ENCODE results near the gene LBH. TPM values are rescaled to one million over a fixed set of nuclear protein-coding genes. Genes with fewer than 3 reads are reported as not detected.

The LBH gene
- polyA plus RNA-seq, 6 donors from 2014 or later: 191 to 297 (median 221) TPM

- H3K4me1 Mint-ChIP-seq: peaks cover 78 to 98% (median 95%) of the 10 kb centered on the region in 3 donors
- peak; percentile 100 for ATAC-seq (ENCODE audit: low read depth in 2 of 2)
Measured at GRCh38 chr2:30282081-30282480, 50.7 kb downstream of the LBH start.

GRCh38 chr2:30282721-30283120 lies 51.4 kb downstream of the LBH start:
- no peaks in the 10 kb centered on the region for H3K27me3 Mint-ChIP-seq
- H3K4me3 Mint-ChIP-seq: peak overlapping the region in 7 of 8 donors; percentile 50 to 83 (median 77)
- H3K4me1 Mint-ChIP-seq: peaks cover 78 to 98% (median 95%) of the 10 kb centered on the region in 3 donors
- DNase-seq (peak; percentile 13), ATAC-seq (ENCODE audit: low read depth in 2 of 2) (no peak)
- H3K9me3 Mint-ChIP-seq: peaks cover 0 to 14% (median 0%) of the 10 kb centered on the region in 7 donors
- peak overlapping the region; percentile 32 to 97 (median 93) for H3K27ac Mint-ChIP-seq
- H3K36me3 Mint-ChIP-seq: peaks cover 4 to 15% of the 10 kb centered on the region in 2 donors

More at GRCh38 chr2:30282081-30282480, 50.7 kb downstream of the LBH start:
- DNase-seq: peak; percentile 91
- H3K27me3 Mint-ChIP-seq: no peaks in the 10 kb centered on the region
- H3K4me3 Mint-ChIP-seq: peak overlapping the region; percentile 19 to 83 (median 74)
- H3K9me3 Mint-ChIP-seq: peaks cover 0 to 14% (median 0%) of the 10 kb centered on the region in 7 donors
- peak overlapping the region; percentile 32 to 97 (median 93) for H3K27ac Mint-ChIP-seq
- H3K36me3 Mint-ChIP-seq: peaks cover 4 to 15% of the 10 kb centered on the region in 2 donors

- ATAC-seq (ENCODE audit: low read depth in 2 of 2): no peak
- Mint-ChIP-seq H3K9me3 (peaks cover 0 to 9% (median 0%) of the 10 kb centered on the region in 7 donors), H3K27me3 (no peaks in the 10 kb centered on the region), H3K27ac (peak overlapping the region; percentile 69 to 95 (median 92)), H3K4me1 (peaks cover 78 to 98% (median 95%) of the 10 kb centered on the region in 3 donors), H3K4me3 (peak overlapping the region in 2 of 8 donors; percentile 35 to 63), H3K36me3 (peaks cover 4 to 7% of the 10 kb centered on the region in 2 donors)
- DNase-seq: no peak
Measured at GRCh38 chr2:30283931-30284565, 52.7 kb downstream of the LBH start.

- Mint-ChIP-seq H3K9me3 (peaks cover 0 to 6% (median 0%) of the 10 kb centered on the region in 7 donors), H3K36me3 (peaks cover under 1 to 6% of the 10 kb centered on the region in 2 donors), H3K27ac (peak overlapping the region in 5 of 6 donors; percentile 49 to 98 (median 70)), H3K4me1 (peaks cover 69 to 97% (median 86%) of the 10 kb centered on the region in 3 donors), H3K27me3 (no peaks in the 10 kb centered on the region), H3K4me3 (peak overlapping the region in 3 of 8 donors; percentile 22 to 45 (median 44))
- ATAC-seq (ENCODE audit: low read depth in 2 of 2): no peak
- no peak for DNase-seq
Measured at GRCh38 chr2:30285758-30286157, 54.4 kb downstream of the LBH start.

GRCh38 chr2:30287190-30287840 lies 56.0 kb downstream of the LBH start:
- Mint-ChIP-seq H3K4me1 (peaks cover 59 to 95% (median 81%) of the 10 kb centered on the region in 3 donors), H3K4me3 (peak overlapping the region; percentile 8 to 94 (median 82)), H3K36me3 (peaks cover 0 to 6% of the 10 kb centered on the region in 2 donors), H3K9me3 (peaks cover 0 to 4% (median 0%) of the 10 kb centered on the region in 7 donors), H3K27ac (peak overlapping the region; percentile 69 to 98 (median 94)), H3K27me3 (no peaks in the 10 kb centered on the region)
- peak in 1 of 2 donors; percentile 1 for ATAC-seq (ENCODE audit: low read depth in 2 of 2)
- DNase-seq: peak; percentile 25

- peaks cover 55 to 93% (median 80%) of the 10 kb centered on the region in 3 donors for H3K4me1 Mint-ChIP-seq
- H3K36me3 Mint-ChIP-seq: peaks cover 0 to 6% of the 10 kb centered on the region in 2 donors
- DNase-seq (peak; percentile 75), ATAC-seq (ENCODE audit: low read depth in 2 of 2) (peak; percentile 91 to 92)
- H3K9me3 Mint-ChIP-seq: peaks cover 0 to 4% (median 0%) of the 10 kb centered on the region in 7 donors
- peak overlapping the region; percentile 8 to 94 (median 82) for H3K4me3 Mint-ChIP-seq
- peak overlapping the region; percentile 69 to 98 (median 94) for H3K27ac Mint-ChIP-seq
- no peaks in the 10 kb centered on the region for H3K27me3 Mint-ChIP-seq
Measured at GRCh38 chr2:30287857-30288513, 56.7 kb downstream of the LBH start.

- H3K9me3 Mint-ChIP-seq: peaks cover 0 to 4% (median 0%) of the 10 kb centered on the region in 7 donors
- H3K36me3 Mint-ChIP-seq: peaks cover 0 to 6% of the 10 kb centered on the region in 2 donors
- ATAC-seq (ENCODE audit: low read depth in 2 of 2) (no peak), DNase-seq (no peak)
- H3K27me3 Mint-ChIP-seq: no peaks in the 10 kb centered on the region
- H3K4me3 Mint-ChIP-seq: peak overlapping the region; percentile 8 to 94 (median 82)
- peak overlapping the region; percentile 69 to 98 (median 94) for H3K27ac Mint-ChIP-seq
- H3K4me1 Mint-ChIP-seq: peaks cover 56 to 93% (median 80%) of the 10 kb centered on the region in 3 donors
Measured at GRCh38 chr2:30288561-30288960, 57.2 kb downstream of the LBH start.

- Mint-ChIP-seq H3K9me3 (peaks cover 0 to 6% (median 3%) of the 10 kb centered on the region in 7 donors), H3K4me3 (peak overlapping the region in 7 of 8 donors; percentile 15 to 81 (median 59)), H3K4me1 (peaks cover 45 to 81% (median 71%) of the 10 kb centered on the region in 3 donors), H3K27ac (peak overlapping the region; percentile 23 to 94 (median 78)), H3K27me3 (no peaks in the 10 kb centered on the region), H3K36me3 (peaks cover 0 to 8% of the 10 kb centered on the region in 2 donors)
- peak; percentile 73 to 74 for ATAC-seq (ENCODE audit: low read depth in 2 of 2)
- peak; percentile 36 for DNase-seq
Measured at GRCh38 chr2:30293303-30293921, 62.1 kb downstream of the LBH start.

GRCh38 chr2:30294133-30294532 lies 62.8 kb downstream of the LBH start:
- Mint-ChIP-seq H3K9me3 (peaks cover 0 to 6% (median 3%) of the 10 kb centered on the region in 7 donors), H3K36me3 (peaks cover 0 to 8% of the 10 kb centered on the region in 2 donors), H3K27me3 (no peaks in the 10 kb centered on the region), H3K27ac (peak overlapping the region in 4 of 6 donors; percentile 79 to 94 (median 82)), H3K4me1 (peaks cover 42 to 81% (median 69%) of the 10 kb centered on the region in 3 donors), H3K4me3 (peak overlapping the region in 2 of 8 donors; percentile 59 to 79)
- DNase-seq (no peak), ATAC-seq (ENCODE audit: low read depth in 2 of 2) (no peak)

- H3K36me3 Mint-ChIP-seq: peaks cover 0 to 8% of the 10 kb centered on the region in 2 donors
- ATAC-seq (ENCODE audit: low read depth in 2 of 2): no peak
Measured at GRCh38 chr2:30296496-30296895, 65.2 kb downstream of the LBH start.

GRCh38 chr2:30298302-30298701 lies 67.0 kb downstream of the LBH start:
- Mint-ChIP-seq H3K9me3 (peaks cover 0 to 6% (median 4%) of the 10 kb centered on the region in 7 donors), H3K27ac (peak overlapping the region in 4 of 6 donors; percentile 23 to 69 (median 37)), H3K4me1 (peaks cover 45 to 74% (median 74%) of the 10 kb centered on the region in 3 donors), H3K36me3 (peaks cover 0 to 8% of the 10 kb centered on the region in 2 donors), H3K27me3 (no peaks in the 10 kb centered on the region), H3K4me3 (peak overlapping the region in 3 of 8 donors; percentile 8 to 45 (median 40))
- peak; percentile 24 for DNase-seq
- ATAC-seq (ENCODE audit: low read depth in 2 of 2): peak; percentile 51 to 75

More at GRCh38 chr2:30296496-30296895, 65.2 kb downstream of the LBH start:
- H3K4me1 Mint-ChIP-seq: peaks cover 38 to 71% (median 71%) of the 10 kb centered on the region in 3 donors
- H3K27me3 Mint-ChIP-seq: no peaks in the 10 kb centered on the region
- peaks cover 0 to 6% (median 4%) of the 10 kb centered on the region in 7 donors for H3K9me3 Mint-ChIP-seq
- peak overlapping the region in 1 of 6 donors; percentile 79 for H3K27ac Mint-ChIP-seq
- DNase-seq: no peak
- H3K4me3 Mint-ChIP-seq: no peak overlapping the region

GRCh38 chr2:30300122-30300455 lies 68.8 kb downstream of the LBH start:
- H3K9me3 Mint-ChIP-seq: peaks cover 0 to 6% (median 4%) of the 10 kb centered on the region in 7 donors
- no peak for DNase-seq
- H3K36me3 Mint-ChIP-seq: peaks cover 0 to 8% of the 10 kb centered on the region in 2 donors
- H3K4me3 Mint-ChIP-seq: no peak overlapping the region
- ATAC-seq (ENCODE audit: low read depth in 2 of 2): no peak
- peak overlapping the region in 1 of 6 donors; percentile 74 for H3K27ac Mint-ChIP-seq
- peaks cover 36 to 59% (median 56%) of the 10 kb centered on the region in 3 donors for H3K4me1 Mint-ChIP-seq
- no peaks in the 10 kb centered on the region for H3K27me3 Mint-ChIP-seq

Measured in naive B cell (primary cell).